PC-9 (cell line): ENCODE results near the gene NEO1. TPM values are rescaled to one million over a fixed set of nuclear protein-coding genes. Genes with fewer than 3 reads are reported as not detected.

ENCODE experiments used
- BruUV-seq: library from RNA; stranded (reverse); fragments of 400-500 nt; replicated peaks from 2 replicates; lab custom pipeline; 2021; lab: Mats Ljungman, UMichigan
- CTCF ChIA-PET: fragments of 300-600 bp; sonication (Branson Sonifier 250); formaldehyde crosslinking; loops from one replicate; lab custom pipeline; 2022; ENCODE audit warnings: antibody characterized with exemption; lab: Charles Lee
- POLR2A ChIA-PET: fragments of 300-600 bp; sonication (Branson Sonifier 250); formaldehyde crosslinking; loops from one replicate; lab custom pipeline; 2022; ENCODE audit warnings: antibody characterized with exemption; ENCODE audit not compliant: unreplicated experiment; lab: Charles Lee
- DNase-seq, 2 experiments: peaks; one replicate each; pipeline versions ENCODE4 v3.0.0 to v3.0.0-alpha.2; 2015 to 2022; ENCODE audit warnings: mixed read lengths in 1 of 2
- H2AFZ ChIP-seq: fragments of 200-600 bp; sonication (generic); 2 replicates; pipeline ENCODE4 v1.8.1; 2017; ENCODE audit warnings: antibody characterized with exemption
- H3F3A ChIP-seq: fragments of 200-600 bp; sonication (generic); 2 replicates; pipeline ENCODE4 v1.8.1; 2017; ENCODE audit warnings: antibody characterized with exemption, mild to moderate bottlenecking, low read depth; ENCODE audit not compliant: insufficient read depth
- H3K27ac ChIP-seq: fragments of 200-600 bp; sonication (generic); 2 replicates; pipeline ENCODE4 v1.6.1; 2016; ENCODE audit warnings: mixed run types
- H3K27me3 ChIP-seq: fragments of 200-600 bp; sonication (generic); 2 replicates; pipeline ENCODE4 v1.6.1; 2016; ENCODE audit warnings: low read depth, mixed run types; ENCODE audit not compliant: insufficient read depth
- H3K36me3 ChIP-seq: fragments of 200-600 bp; sonication (generic); 2 replicates; pipeline ENCODE4 v1.6.1; 2016; ENCODE audit warnings: low read depth, mixed run types
- H3K4me1 ChIP-seq: fragments of 200-600 bp; sonication (generic); replicated peaks from 2 replicates; pipeline ENCODE4 v1.6.1; 2016; ENCODE audit warnings: mixed run types; ENCODE audit not compliant: insufficient read depth
- H3K4me2 ChIP-seq: fragments of 200-600 bp; sonication (generic); 2 replicates; pipeline ENCODE4 v1.6.1; 2017; ENCODE audit warnings: mixed run types
- H3K4me3 ChIP-seq: fragments of 200-600 bp; sonication (generic); 2 replicates; pipeline ENCODE4 v1.6.1; 2016; ENCODE audit warnings: mixed run types
- H3K79me2 ChIP-seq: fragments of 200-600 bp; sonication (generic); 2 replicates; pipeline ENCODE4 v1.6.1; 2017; ENCODE audit warnings: low read depth, mixed run types
- H3K9me2 ChIP-seq: fragments of 200-600 bp; sonication (generic); 2 replicates; pipeline ENCODE4 v1.8.1; 2017; ENCODE audit warnings: mild to moderate bottlenecking; ENCODE audit not compliant: insufficient read depth
- H3K9me3 ChIP-seq: fragments of 200-600 bp; sonication (generic); 2 replicates; pipeline ENCODE4 v1.8.1; 2016; ENCODE audit warnings: low read depth; ENCODE audit not compliant: insufficient read depth
- H4K20me1 ChIP-seq: fragments of 200-600 bp; sonication (generic); 2 replicates; pipeline ENCODE4 v1.8.1; 2017; ENCODE audit not compliant: insufficient read depth
- EZH2 ChIP-seq: fragments of 200-600 bp; sonication (generic); IDR thresholded peaks from 2 replicates; pipeline ENCODE4 v1.8.0; 2017; ENCODE audit warnings: antibody characterized with exemption, low read depth
- intact Hi-C: fragments of 100-400 bp; cut with micrococcal nuclease; formaldehyde crosslinking; loops from one replicate; pipeline ENCODE4 v1.10.0; 2022; ENCODE audit not compliant: unreplicated experiment
- total RNA-seq: library from RNA; stranded (reverse); gene quantifications from 2 replicates; pipeline ENCODE4 v1.2.3, GENCODE V29; 2021
- TF ChIP-seq, protein P1 (sequence below): fragments of 200-600 bp; sonication (generic); conservative IDR thresholded peaks from 2 replicates; pipeline ENCODE4 v1.6.1; 2017; ENCODE audit warnings: mixed run types, antibody characterized with exemption, mild to moderate bottlenecking, moderate library complexity

NEO1 gene
- total RNA-seq, 1 experiment from 2014 or later: 5.2 TPM

DNA sequence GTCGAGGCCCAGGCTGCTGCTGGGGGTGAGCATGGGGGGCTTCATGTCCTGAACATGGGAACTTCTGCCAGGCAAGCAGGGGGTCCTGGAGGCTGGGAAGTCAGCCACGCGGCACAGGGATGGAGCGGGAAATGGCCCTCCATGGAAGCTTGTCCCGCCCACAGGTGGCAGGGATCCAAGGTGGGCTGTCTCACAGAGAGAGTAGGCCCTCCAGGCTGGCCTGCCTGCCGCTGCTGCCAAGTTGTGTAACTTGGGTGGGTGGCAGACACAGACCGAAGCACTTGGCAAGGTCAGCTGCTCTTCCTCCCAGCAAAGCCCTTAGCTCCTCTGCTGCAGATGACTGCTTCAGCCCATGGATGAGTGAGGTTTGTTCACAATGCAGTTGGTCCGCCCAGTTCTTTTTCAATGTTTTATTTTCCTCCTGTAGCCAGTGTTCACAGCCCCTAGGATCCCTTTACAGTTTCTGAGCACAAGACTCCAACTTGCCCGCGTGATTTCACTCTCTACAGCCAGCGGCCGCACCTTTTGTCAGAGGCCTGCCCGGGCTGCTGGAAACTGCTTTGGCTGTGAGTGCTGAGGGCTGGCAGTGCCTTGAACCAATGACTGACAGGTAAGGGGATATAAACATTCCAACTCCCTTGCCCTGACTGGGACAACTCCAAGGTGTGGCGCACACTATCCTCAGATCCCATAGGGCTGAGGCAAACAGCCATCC, 289.8 kb downstream of the NEO1 start:
- intact Hi-C loops: no loop called here
- Histone ChIP-seq H3K36me3 (no peaks in the 10 kb centered on the region), H2AFZ (no peak overlapping the region), H3K4me2 (no peak overlapping the region), H3K4me1 (no peaks in the 10 kb centered on the region), H3F3A (no peaks in the 10 kb centered on the region), H3K9me2 (no peaks in the 10 kb centered on the region), H3K9me3 (no peaks in the 10 kb centered on the region), H4K20me1 (no peaks in the 10 kb centered on the region), H3K27me3 (peaks cover 53% of the 10 kb centered on the region), H3K27ac (no peak overlapping the region), H3K79me2 (no peaks in the 10 kb centered on the region), H3K4me3 (no peak overlapping the region)
- ChIA-PET POLR2A (no interaction called here), CTCF (no interaction called here)
- BruUV-seq: no TSS peak
- no peak for TF ChIP-seq EZH2
- TF ChIP-seq, protein P1, sequence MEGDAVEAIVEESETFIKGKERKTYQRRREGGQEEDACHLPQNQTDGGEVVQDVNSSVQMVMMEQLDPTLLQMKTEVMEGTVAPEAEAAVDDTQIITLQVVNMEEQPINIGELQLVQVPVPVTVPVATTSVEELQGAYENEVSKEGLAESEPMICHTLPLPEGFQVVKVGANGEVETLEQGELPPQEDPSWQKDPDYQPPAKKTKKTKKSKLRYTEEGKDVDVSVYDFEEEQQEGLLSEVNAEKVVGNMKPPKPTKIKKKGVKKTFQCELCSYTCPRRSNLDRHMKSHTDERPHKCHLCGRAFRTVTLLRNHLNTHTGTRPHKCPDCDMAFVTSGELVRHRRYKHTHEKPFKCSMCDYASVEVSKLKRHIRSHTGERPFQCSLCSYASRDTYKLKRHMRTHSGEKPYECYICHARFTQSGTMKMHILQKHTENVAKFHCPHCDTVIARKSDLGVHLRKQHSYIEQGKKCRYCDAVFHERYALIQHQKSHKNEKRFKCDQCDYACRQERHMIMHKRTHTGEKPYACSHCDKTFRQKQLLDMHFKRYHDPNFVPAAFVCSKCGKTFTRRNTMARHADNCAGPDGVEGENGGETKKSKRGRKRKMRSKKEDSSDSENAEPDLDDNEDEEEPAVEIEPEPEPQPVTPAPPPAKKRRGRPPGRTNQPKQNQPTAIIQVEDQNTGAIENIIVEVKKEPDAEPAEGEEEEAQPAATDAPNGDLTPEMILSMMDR: no peak
- DNase-seq: no peak

GRCh38 chr15:73344056-73344455, 291.8 kb downstream of the NEO1 start:
- no peak overlapping the region for H3K27ac ChIP-seq
- H3K4me3 ChIP-seq: no peak overlapping the region
- ChIA-PET POLR2A (no interaction called here), CTCF (no interaction called here)
- no peaks in the 10 kb centered on the region for H3K4me1 ChIP-seq
- no peak overlapping the region for H2AFZ ChIP-seq
- no peak for DNase-seq
- no peak for TF ChIP-seq EZH2
- TF ChIP-seq, protein P1: no peak
- no peak overlapping the region for H3K4me2 ChIP-seq
- intact Hi-C loops: no loop called here
- peaks cover 42% of the 10 kb centered on the region; the same call in 1 of the 2 replicates for H3K27me3 ChIP-seq
- no peaks in the 10 kb centered on the region for H3K36me3 ChIP-seq
- H3K9me3 ChIP-seq: no peaks in the 10 kb centered on the region
- H3K79me2 ChIP-seq: no peaks in the 10 kb centered on the region
- no TSS peak for BruUV-seq
- no peaks in the 10 kb centered on the region for H3K9me2 ChIP-seq
- no peaks in the 10 kb centered on the region for H4K20me1 ChIP-seq
- no peaks in the 10 kb centered on the region for H3F3A ChIP-seq

DNA sequence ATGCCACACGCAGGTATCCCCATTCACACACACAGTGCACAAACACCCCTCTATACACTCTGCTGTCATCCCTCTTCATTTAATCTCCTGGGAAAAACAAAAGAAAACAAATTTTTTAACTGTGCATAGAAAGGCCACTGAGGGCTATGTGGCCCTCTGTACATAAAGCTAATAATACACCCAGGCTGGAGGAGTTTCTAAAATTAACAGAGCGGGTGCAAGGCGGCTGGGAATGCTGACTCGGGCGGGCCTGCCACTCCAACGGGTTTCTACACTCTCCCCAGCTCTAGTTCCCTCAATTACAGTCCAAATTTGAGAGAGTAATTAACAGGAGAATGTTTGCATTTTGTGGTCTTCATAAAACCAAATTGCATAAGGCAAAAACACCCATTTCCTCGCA, 293.4 kb downstream of the NEO1 start:
- Histone ChIP-seq H4K20me1 (no peaks in the 10 kb centered on the region), H2AFZ (no peak overlapping the region), H3K9me3 (no peaks in the 10 kb centered on the region), H3K4me2 (no peak overlapping the region), H3K27ac (no peak overlapping the region), H3K79me2 (no peaks in the 10 kb centered on the region), H3K9me2 (no peaks in the 10 kb centered on the region), H3K27me3 (peaks cover 47% of the 10 kb centered on the region), H3K36me3 (no peaks in the 10 kb centered on the region), H3K4me3 (no peak overlapping the region), H3F3A (no peaks in the 10 kb centered on the region), H3K4me1 (no peaks in the 10 kb centered on the region)
- intact Hi-C loops: no loop called here
- BruUV-seq: no TSS peak
- DNase-seq: no peak
- TF ChIP-seq, protein P1: no peak
- TF ChIP-seq EZH2: no peak
- ChIA-PET POLR2A (no interaction called here), CTCF (no interaction called here)
